Measurements from ENCODE around the gene SEC22C. TPM values are rescaled to one million over a fixed set of nuclear protein-coding genes. Genes with fewer than 3 reads are reported as not detected.

The SEC22C gene
- total and polyA plus RNA-seq, 2 of the 13 experiments (the other 11 are each of a cell fraction or from before 2014, with no cell fraction given) = 20.0 to 40.0 TPM

- H3K4me1 ChIP-seq (ENCODE audit: insufficient read depth, low read length) = no peaks in the 10 kb centered on the region
- DNase-seq (ENCODE audit: low spot score) (no peak), ATAC-seq (no peak), FAIRE-seq (no peak)
- TF ChIP-seq ZFYVE20 (CRISPR knock-in tag; IDR thresholded peaks at IDR 0.05; ENCODE audit: borderline replicate concordance, low read depth) = no peak
- TF ChIP-seq FOXP4 (CRISPR knock-in tag; IDR thresholded peaks at IDR 0.05) = no peak
- no peak for TF ChIP-seq YEATS2 (CRISPR knock-in tag; IDR thresholded peaks at IDR 0.05; ENCODE audit: borderline replicate concordance)
- no peak for TF ChIP-seq NR1H2 (CRISPR knock-in tag; IDR thresholded peaks at IDR 0.05; ENCODE audit: borderline replicate concordance, low read depth)
- TF ChIP-seq ZNF12 (CRISPR knock-in tag; IDR thresholded peaks at IDR 0.05) = no peak
- TF ChIP-seq MAX (IDR thresholded peaks at IDR 0.05) = no peak
- TF ChIP-seq ZNF205 (CRISPR knock-in tag; IDR thresholded peaks at IDR 0.05) = no peak
- no peak for TF ChIP-seq ZNF331 (CRISPR knock-in tag; IDR thresholded peaks at IDR 0.05)
- CTCF ChIA-PET (ENCODE audit: low intra/inter-chr PET ratio, low total read pairs) = no interaction called here
- BruUV-seq (replicated peaks) = no TSS peak
- no peaks in the 10 kb centered on the region for H3K36me3 ChIP-seq (replicated peaks in 1 of 2; ENCODE audit: control insufficient read depth in 1 of 2, insufficient read depth in 2 of 2, low read length in 2 of 2)
- H3K27ac ChIP-seq (ENCODE audit: extremely low read length, insufficient read depth, low read length) = no peak overlapping the region
- H3K27me3 ChIP-seq (ENCODE audit: control insufficient read depth in 1 of 2, insufficient read depth in 2 of 2, low read length in 2 of 2) = no peaks in the 10 kb centered on the region
- H3K4me2 ChIP-seq (ENCODE audit: low read depth, low read length) = no peak overlapping the region
- no peaks in the 10 kb centered on the region for H3K79me2 ChIP-seq (ENCODE audit: insufficient read depth, low read length)
- H2AFZ ChIP-seq (ENCODE audit: low read length) = no peak overlapping the region
- POLR2A ChIA-PET = no interaction called here
- H3K4me3 ChIP-seq (replicated peaks in 1 of 3; ENCODE audit: insufficient read depth in 1 of 3, low read depth in 2 of 3, low read length in 3 of 3) = no peak overlapping the region
- intact Hi-C loops (cut with micrococcal nuclease; ENCODE audit: unreplicated experiment) (no loop called here), in situ Hi-C loops (cut with HindIII; ENCODE audit: extremely low pct_ligation_motif_present, low pct_unique_long_range_greater_than_20kb) (loop anchor here (10.0 kb wide), 1 partner anchor 309 kb away; no protein-coding TSS in a partner anchor)
- 27% methylated on average over 3 of the region's 7 CpGs for WGBS (ENCODE audit: low lambda C conversion rate)
- H3K9me3 ChIP-seq (ENCODE audit: low read length) = no peaks in the 10 kb centered on the region
- no peak overlapping the region for H3K9ac ChIP-seq (ENCODE audit: insufficient read depth, low read depth, low read length)
- no peaks in the 10 kb centered on the region for H4K20me1 ChIP-seq (ENCODE audit: insufficient read depth, low read length)
Observed at GRCh38 chr3:42533161-42533897, 48.4 kb downstream of the SEC22C start.

All from HepG2 (cell line).